Panc1 (cell line): ENCODE measurements around the gene CEND1. TPM values are rescaled to one million over a fixed set of nuclear protein-coding genes. Genes with fewer than 3 reads are reported as not detected.

Source experiments
- ATAC-seq: fragments of 200-7000 bp; cut with Tn5 transposase; 2 replicates; pipeline ENCODE4 v1.9.1; 2020; ENCODE audit warnings: mild to moderate bottlenecking, moderate library complexity
- BruUV-seq: library from RNA; stranded (reverse); fragments of 400-500 nt; replicated peaks from 2 replicates; lab custom pipeline; 2021; lab: Mats Ljungman, UMichigan
- CTCF ChIA-PET: fragments of 300-600 bp; sonication (Branson Sonifier 250); formaldehyde crosslinking; loops from one replicate; lab custom pipeline; 2022; ENCODE audit warnings: antibody characterized with exemption; lab: Charles Lee
- POLR2A ChIA-PET: fragments of 300-600 bp; sonication (Branson Sonifier 250); formaldehyde crosslinking; loops from one replicate; lab custom pipeline; 2022; ENCODE audit warnings: antibody characterized with exemption; lab: Charles Lee
- DNase-seq: peaks from one replicate; pipeline ENCODE4 v3.0.0-alpha.2; 2010; ENCODE audit warnings: low read depth, low spot score
- H3K27ac ChIP-seq: 2 replicates; pipeline ENCODE4 v1.5.1; 2011; ENCODE audit warnings: mild to moderate bottlenecking, low read length, inconsistent platforms
- H3K27me3 ChIP-seq: fragments of 200-500 bp; sonication (Bioruptor generic); 2 replicates; pipeline ENCODE4 v1.6.0; 2014; ENCODE audit warnings: low read length, inconsistent platforms; ENCODE audit not compliant: control insufficient read depth, insufficient read depth
- H3K36me3 ChIP-seq: fragments of 200-500 bp; sonication (Bioruptor generic); 2 replicates; pipeline ENCODE4 v1.5.1; 2014; ENCODE audit warnings: inconsistent platforms, mild to moderate bottlenecking, low read length, moderate library complexity; ENCODE audit not compliant: control insufficient read depth, insufficient read depth
- H3K4me1 ChIP-seq: 2 replicates; pipeline ENCODE4 v1.5.1; 2011; ENCODE audit warnings: inconsistent platforms, mild to moderate bottlenecking, low read length, moderate library complexity; ENCODE audit not compliant: control insufficient read depth, insufficient read depth
- H3K4me3 ChIP-seq, 2 experiments: 2 replicates each; pipeline ENCODE4 v1.5.1; 2011 to 2012; ENCODE audit warnings: low read depth in 2 of 2, low read length in 2 of 2, mild to moderate bottlenecking in 2 of 2, inconsistent platforms in 1 of 2, moderate library complexity in 1 of 2
- H3K9me3 ChIP-seq: fragments of 200-500 bp; sonication (Bioruptor generic); 2 replicates; pipeline ENCODE4 v1.5.1; 2014; ENCODE audit warnings: low read depth, mild to moderate bottlenecking, inconsistent platforms, low read length, moderate library complexity; ENCODE audit not compliant: control insufficient read depth, insufficient read depth
- CTCF ChIP-seq: fragments of 450-650 bp; IDR thresholded peaks from 2 replicates; pipeline ENCODE4 v1.5.1; 2017; ENCODE audit warnings: mild to moderate bottlenecking
- POLR2AphosphoS5 ChIP-seq: IDR thresholded peaks from 2 replicates; pipeline ENCODE4 v1.6.1; 2012; ENCODE audit warnings: mild to moderate bottlenecking, low read depth, low read length, moderate library complexity
- REST ChIP-seq, 2 experiments: IDR thresholded peaks; 2 replicates each; pipeline ENCODE4 v1.6.1; 2011 to 2012; ENCODE audit warnings: low read depth in 2 of 2, control low read depth in 1 of 2, low read length in 1 of 2, mild to moderate bottlenecking in 1 of 2, moderate library complexity in 1 of 2; ENCODE audit not compliant: insufficient read depth in 1 of 2
- SIN3A ChIP-seq: IDR thresholded peaks from 2 replicates; pipeline ENCODE4 v1.6.1; 2012; ENCODE audit warnings: low read depth, mild to moderate bottlenecking, low read length, moderate library complexity, borderline replicate concordance; ENCODE audit not compliant: insufficient read depth
- TCF7L2 ChIP-seq: IDR thresholded peaks from 2 replicates; pipeline ENCODE4 v1.6.1; 2011; ENCODE audit warnings: mild to moderate bottlenecking, low read depth, low read length, inconsistent platforms
- in situ Hi-C: cut with HindIII; loops from 2 replicates; pipeline ENCODE4 v1.10.0; 2016; ENCODE audit warnings: low sequenced_read_pairs, low pct_unique_long_range_greater_than_20kb
- intact Hi-C: fragments of 100-400 bp; cut with micrococcal nuclease; formaldehyde crosslinking; loops from one replicate; pipeline ENCODE4 v1.10.0; 2022; ENCODE audit not compliant: unreplicated experiment
- total RNA-seq: library from RNA; stranded (reverse); gene quantifications from one replicate; pipeline ENCODE4 v1.2.1, GENCODE V29; 2021; ENCODE audit not compliant: unreplicated experiment

Gene CEND1
- total RNA-seq, 1 experiment from 2014 or later: 15.9 TPM

- ChIA-PET POLR2A (no interaction called here), CTCF (interaction anchor here (0.7 kb wide), 1 partner anchor 78 kb away, joined by 6 read pairs; no protein-coding TSS in a partner anchor)
- intact Hi-C loops (no loop called here), in situ Hi-C loops (no loop called here)
- no TSS peak for BruUV-seq
- Histone ChIP-seq H3K4me1 (peaks cover 56% of the 10 kb centered on the region), H3K4me3 (peak overlapping the region; percentile 71 to 86), H3K9me3 (no peaks in the 10 kb centered on the region), H3K36me3 (no peaks in the 10 kb centered on the region; the same call in none of the 2 replicates), H3K27ac (peak overlapping the region; percentile 93), H3K27me3 (no peaks in the 10 kb centered on the region)
- ATAC-seq (no peak), DNase-seq (no peak)
- TF ChIP-seq CTCF (no peak), TCF7L2 (no peak), SIN3A (no peak; the same call in 1 of the 2 replicates), POLR2AphosphoS5 (no peak), REST (IDR thresholded peaks at IDR 0.05; ENCODE audit: insufficient read depth in 1 of 2, low read depth in 2 of 2, low read length in 1 of 2) (no peak)
These were observed 4.3 kb upstream of the CEND1 start for GRCh38 chr11:794013-794765.

DNA sequence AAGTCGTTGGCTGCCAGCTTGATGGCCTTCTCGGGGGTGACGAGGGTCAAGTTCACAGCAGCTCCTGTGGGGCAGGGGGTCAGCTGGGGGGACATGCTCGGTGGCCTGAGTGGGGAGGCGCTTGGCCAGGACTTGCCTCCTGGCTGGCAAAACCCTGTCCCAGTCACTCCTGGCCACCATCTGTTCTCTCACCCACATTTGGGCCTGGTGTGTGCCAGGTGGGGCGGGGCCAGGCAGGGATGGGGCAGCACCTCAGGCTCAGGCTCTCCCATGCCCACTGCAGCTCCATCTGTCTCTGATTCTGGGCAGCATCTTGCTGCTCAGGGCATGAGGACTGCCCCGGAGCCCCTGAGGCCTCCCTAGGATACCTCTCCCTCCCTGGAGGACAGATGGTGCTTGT lies 3.7 kb upstream of the CEND1 start:
- H3K27ac ChIP-seq: peak overlapping the region; percentile 52
- no peaks in the 10 kb centered on the region; the same call in none of the 2 replicates for H3K36me3 ChIP-seq
- BruUV-seq: no TSS peak
- no peaks in the 10 kb centered on the region for H3K9me3 ChIP-seq
- H3K4me3 ChIP-seq: no peak overlapping the region
- ChIA-PET CTCF (interaction anchor here (0.7 kb wide), 1 partner anchor 78 kb away, joined by 6 read pairs; no protein-coding TSS in a partner anchor), POLR2A (no interaction called here)
- DNase-seq: no peak
- no peaks in the 10 kb centered on the region for H3K27me3 ChIP-seq
- intact Hi-C loops: no loop called here
- in situ Hi-C loops: no loop called here
- H3K4me1 ChIP-seq: peaks cover 56% of the 10 kb centered on the region
- no peak for TF ChIP-seq SIN3A
- no peak for TF ChIP-seq REST (IDR thresholded peaks at IDR 0.05; ENCODE audit: insufficient read depth in 1 of 2, low read depth in 2 of 2, low read length in 1 of 2)
- no peak for TF ChIP-seq POLR2AphosphoS5
- ATAC-seq: no peak
